ENCODE results near the gene UPK1A.

UPK1A gene

GRCh38 chr19:35693422-35693821 lies 27.1 kb downstream of the UPK1A start:
- no peak for DNase-seq (ENCODE audit: low read depth)

- peak; percentile 83 for DNase-seq (ENCODE audit: low read depth)
Observed at GRCh38 chr19:35693835-35694599, 27.7 kb downstream of the UPK1A start.

GRCh38 chr19:35695895-35696422 lies 29.6 kb downstream of the UPK1A start:
- no peak for DNase-seq (ENCODE audit: low read depth)

GRCh38 chr19:35696835-35697234 lies 30.5 kb downstream of the UPK1A start:
- no peak for DNase-seq (ENCODE audit: low read depth)

DNA sequence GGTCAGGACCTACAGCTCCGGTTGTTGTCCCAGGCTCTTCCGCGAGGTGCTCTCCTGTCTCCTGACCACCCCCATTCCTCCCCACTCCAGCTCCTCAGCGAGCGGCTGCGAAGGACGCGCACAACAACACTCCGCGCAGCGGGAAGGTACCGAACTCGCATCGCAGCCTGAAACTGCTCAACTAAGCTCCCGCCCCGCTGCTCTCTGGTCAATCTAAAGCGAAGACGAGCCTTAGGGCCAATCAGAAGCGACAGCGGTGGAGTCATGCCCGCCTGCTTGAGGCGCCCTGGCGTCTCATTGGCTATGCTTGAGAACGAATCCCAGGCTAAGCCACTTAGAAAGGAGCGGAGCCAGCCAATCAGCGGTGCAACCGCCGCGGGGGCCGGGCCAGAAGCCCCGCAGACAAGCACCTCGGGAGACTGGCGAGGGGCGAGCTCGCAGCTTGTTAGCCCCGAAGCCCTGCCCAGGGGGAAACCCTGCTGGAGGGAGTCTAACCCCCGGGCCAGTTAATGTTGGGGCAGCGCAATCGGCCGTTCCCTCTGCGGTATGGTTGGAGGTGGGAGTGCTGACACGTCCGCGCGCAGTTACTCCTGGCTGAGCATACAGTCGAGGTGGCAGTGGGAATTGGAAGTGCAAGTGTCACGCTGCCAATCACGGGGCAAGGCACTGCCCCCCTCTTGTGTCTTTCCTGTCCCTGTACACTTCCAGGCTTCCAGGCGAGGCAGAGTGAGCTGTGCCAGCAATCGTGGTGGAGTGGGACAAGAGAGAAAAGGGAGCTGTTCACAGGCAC lies 36.1 kb downstream of the UPK1A start:
- peak; percentile 79 for DNase-seq (ENCODE audit: low read depth)

- DNase-seq (ENCODE audit: low read depth) = no peak
Observed at GRCh38 chr19:35703343-35703742, 37.0 kb downstream of the UPK1A start.

- no peak for DNase-seq (ENCODE audit: low read depth)
Observed at GRCh38 chr19:35704218-35704617, 37.9 kb downstream of the UPK1A start, which contains the start of gene ZBTB32. Gene ZBTB32, plus strand, starts transcription at chr19:35704558. Its CDS starts 10,069 bp downstream, at chr19:35714627.

DNA sequence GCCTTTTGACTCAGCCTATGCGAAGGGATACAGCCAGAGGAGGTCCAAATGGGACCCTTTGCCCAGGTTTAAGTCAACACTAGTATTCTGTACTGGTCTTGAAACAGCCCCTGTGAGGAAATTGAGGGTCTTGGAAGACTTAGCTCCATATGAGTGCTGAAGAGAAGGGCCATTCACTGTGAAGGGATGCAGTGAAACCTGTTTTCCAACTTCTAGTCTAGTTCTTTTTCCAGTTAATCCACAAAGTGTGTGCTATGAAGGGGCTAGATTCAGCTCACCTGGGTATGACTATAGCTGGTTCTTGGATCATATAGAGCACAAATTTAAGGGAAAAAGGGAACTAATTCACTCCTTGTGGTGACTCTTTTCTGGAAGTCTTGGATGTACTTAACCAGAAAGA lies 42.1 kb downstream of the UPK1A start:
- no peak for DNase-seq (ENCODE audit: low read depth)

DNA sequence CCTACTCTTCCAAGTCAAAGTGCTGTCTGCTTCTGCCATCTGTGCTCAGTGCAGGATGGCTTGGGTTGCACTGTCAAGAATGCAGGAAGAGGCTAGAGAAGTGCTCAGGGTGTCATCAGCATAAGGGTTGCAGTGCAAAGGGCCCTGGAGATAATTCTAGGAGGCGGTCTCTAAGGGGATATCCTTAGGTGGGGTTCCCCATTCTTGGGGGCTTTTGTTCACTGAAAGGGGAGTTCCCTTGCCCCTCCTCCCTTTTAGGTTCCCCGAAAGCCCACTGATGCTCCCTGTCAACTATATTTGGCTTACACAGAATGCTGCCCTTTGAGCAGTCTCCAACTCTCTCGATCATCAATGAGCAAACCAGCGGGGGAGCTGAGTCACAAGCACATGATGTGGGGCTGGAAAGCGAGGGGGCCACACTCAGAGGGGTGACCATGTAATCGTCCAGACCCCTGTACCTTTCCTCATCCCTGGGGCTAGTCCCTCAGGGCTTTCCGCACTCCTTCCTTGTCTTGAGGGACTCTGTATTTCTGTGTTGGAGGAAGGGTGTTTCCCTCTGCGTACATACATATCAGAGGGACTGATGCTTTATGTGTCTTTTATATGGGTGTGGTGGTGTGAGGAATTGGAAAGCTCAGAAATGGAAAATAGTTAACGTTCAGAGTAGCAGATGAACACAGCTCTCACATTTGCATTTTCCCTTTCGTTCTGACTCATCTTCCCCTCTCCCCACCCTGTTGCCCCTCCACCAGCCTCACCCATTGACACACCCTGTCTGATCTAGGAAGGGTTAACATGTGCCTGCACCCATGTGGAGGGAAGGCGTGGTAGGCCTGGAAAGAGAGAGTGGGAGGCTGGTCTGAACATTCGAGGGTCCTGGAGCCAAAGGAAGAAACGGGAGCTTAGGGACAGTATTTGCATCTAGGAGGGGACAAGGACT lies 44.7 kb downstream of the UPK1A start:
- no peak for DNase-seq (ENCODE audit: low read depth)

DNA sequence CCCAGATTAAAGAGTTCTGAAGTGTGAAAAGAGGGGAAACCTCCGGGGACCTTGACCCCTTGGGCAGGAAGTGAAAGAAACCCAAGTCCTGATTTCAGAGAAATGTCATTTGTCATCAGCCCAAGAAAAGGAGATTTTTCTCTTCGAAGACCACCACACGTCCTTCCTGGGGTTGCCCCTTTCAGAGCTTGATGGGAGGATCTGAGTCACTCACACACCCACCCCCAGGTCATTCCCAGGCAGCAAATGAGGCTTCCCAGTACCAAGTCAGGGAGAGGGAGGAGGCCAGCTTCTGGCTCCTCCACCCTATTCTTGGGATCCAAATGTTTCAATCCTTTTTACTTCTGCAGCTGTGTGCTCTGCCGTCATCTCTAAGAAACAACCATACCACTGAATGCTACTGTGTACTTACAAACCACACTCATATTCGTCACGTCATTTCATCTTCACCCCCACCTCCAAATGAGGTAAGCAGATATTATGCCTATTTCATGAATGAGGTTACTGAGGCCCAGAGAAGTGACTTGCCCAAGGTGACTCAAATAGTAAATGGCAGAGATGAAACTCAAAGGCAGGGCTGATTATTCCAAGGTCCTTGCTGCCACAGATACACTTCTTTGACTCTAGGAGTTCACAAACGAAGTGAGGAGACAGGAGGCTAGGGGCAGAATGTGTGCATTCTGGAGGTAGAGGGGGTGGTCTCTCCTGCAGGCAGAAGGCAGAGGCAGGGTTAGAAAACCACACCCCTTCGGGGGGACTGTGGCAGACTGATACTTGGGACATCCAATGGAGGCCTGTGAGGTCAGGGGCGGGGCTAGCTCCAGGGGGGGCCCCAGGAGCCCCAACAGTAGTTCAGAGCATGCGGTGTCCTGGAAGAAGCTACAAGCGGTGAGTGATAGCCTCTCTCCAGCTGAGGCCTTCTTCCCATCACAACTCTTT lies 46.5 kb downstream of the UPK1A start:
- DNase-seq (ENCODE audit: low read depth) = peak; percentile 67

- DNase-seq (ENCODE audit: low read depth) = no peak
Observed at GRCh38 chr19:35713506-35713850, 47.2 kb downstream of the UPK1A start.

- DNase-seq (ENCODE audit: low read depth) = no peak
Observed at GRCh38 chr19:35713904-35714495, 47.7 kb downstream of the UPK1A start.

- no peak for DNase-seq (ENCODE audit: low read depth)
Observed at GRCh38 chr19:35714601-35715354, 48.5 kb downstream of the UPK1A start.

- no peak for DNase-seq (ENCODE audit: low read depth)
Observed at GRCh38 chr19:35715355-35715809, 49.1 kb downstream of the UPK1A start.

- DNase-seq (ENCODE audit: low read depth) = no peak
Observed at GRCh38 chr19:35715981-35716800, 49.9 kb downstream of the UPK1A start.

DNA sequence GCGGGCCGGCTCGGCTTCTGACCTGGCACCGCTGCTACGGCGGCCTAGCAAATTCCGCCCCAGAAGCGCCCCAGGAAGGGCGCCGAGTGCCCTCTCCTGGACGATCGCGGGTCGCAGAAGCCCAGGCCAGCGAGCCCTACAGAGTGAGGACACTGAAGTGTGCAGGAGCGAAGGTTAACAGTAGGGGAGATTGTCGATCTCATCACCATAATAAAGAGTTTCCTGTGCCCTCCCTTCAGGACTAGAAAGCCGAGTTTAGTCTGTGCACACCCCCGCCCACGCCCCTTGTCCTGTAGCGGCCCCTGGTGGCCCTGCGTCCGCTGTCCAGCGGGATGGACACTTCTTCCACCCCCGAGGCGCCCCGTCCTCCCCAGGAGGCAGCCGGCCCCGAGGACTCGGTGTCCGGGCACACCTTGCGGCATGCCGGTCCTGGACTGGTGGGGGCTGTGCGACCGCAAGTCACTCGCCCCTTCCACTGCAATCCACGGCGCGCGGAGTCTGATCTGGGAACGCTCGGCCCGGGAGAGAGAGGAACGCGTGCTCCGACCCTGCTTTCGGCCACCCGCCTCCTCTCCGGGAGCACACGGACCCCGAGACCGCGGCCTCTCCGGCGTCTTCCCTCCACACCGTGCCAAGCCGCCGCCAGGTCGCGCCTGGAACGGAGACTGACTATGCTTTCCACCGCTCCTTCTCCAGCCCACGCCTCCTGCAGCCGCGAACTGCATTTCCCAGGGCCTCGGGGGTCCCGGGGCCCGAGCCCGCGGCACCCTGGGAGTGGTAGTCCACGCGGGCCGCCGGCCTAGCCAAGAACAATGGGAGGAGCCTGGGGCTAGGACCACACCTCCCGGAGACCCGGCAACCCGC lies 50.7 kb downstream of the UPK1A start:
- peak; percentile 88 for DNase-seq (ENCODE audit: low read depth)

- DNase-seq (ENCODE audit: low read depth) = no peak
Observed at GRCh38 chr19:35717665-35718344, 51.5 kb downstream of the UPK1A start, which contains the start of gene KMT2B. Gene KMT2B, plus strand, starts transcription at chr19:35718003. Its CDS starts 16 bp downstream, at chr19:35718019.

All from stimulated activated CD8-positive, alpha-beta memory T cell treated with anti-CD3 and anti-CD28 coated beads, Interleukin-7, amount 100 ng/mL, for 24 hours (primary cell).